Activated T-cell treated with anti-CD3 and anti-CD28 coated beads, Interleukin-2, amount 50 U/mL, for 24 hours (primary cell): Measurements from ENCODE around the gene PIP5K1B.
A peak's percentile ranks its signal among the peaks of the same experiment; 100 is the strongest.

Source experiments
- DNase-seq: peaks from one replicate; pipeline ENCODE4 v3.0.0-alpha.2; 2020
- H3K27ac Mint-ChIP-seq: 2 replicates; pipeline ENCODE4 v1.8.0; 2020; ENCODE audit warnings: mild to moderate bottlenecking, mixed read lengths
- H3K27me3 Mint-ChIP-seq: 2 replicates; pipeline ENCODE4 v1.8.0; 2020; ENCODE audit warnings: mixed read lengths
- H3K36me3 Mint-ChIP-seq: 2 replicates; pipeline ENCODE4 v1.8.0; 2020; ENCODE audit warnings: low read depth, mixed read lengths
- H3K4me1 Mint-ChIP-seq: 2 replicates; pipeline ENCODE4 v1.8.0; 2020; ENCODE audit warnings: low read depth, mixed read lengths
- H3K4me3 Mint-ChIP-seq: 2 replicates; pipeline ENCODE4 v1.8.0; 2020; ENCODE audit warnings: mild to moderate bottlenecking, moderate library complexity, mixed read lengths
- H3K9me3 Mint-ChIP-seq: 2 replicates; pipeline ENCODE4 v1.8.0; 2020; ENCODE audit warnings: mixed read lengths

PIP5K1B gene

DNA sequence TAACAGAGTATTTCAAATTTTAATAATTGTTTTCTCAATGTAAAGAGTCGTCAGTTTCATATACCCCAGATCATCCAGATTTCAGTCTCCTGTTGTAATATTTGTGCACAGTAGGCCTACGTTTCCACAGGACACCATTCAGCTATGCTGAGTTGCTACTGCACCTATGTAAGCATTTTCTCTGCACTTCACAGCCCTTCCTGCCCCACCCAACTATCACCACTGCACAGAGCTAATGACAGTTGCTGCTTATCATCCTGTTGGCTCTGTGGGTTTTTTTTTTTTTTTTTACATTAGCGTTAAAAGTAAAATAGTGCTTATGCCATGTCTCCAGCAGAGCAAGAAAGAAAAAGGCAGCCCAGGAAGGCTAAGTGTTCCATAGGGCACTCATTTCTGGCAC, 314.8 kb downstream of the PIP5K1B start:
- Mint-ChIP-seq H3K4me1 (peaks cover 23% of the 10 kb centered on the region), H3K4me3 (no peak overlapping the region)

DNA sequence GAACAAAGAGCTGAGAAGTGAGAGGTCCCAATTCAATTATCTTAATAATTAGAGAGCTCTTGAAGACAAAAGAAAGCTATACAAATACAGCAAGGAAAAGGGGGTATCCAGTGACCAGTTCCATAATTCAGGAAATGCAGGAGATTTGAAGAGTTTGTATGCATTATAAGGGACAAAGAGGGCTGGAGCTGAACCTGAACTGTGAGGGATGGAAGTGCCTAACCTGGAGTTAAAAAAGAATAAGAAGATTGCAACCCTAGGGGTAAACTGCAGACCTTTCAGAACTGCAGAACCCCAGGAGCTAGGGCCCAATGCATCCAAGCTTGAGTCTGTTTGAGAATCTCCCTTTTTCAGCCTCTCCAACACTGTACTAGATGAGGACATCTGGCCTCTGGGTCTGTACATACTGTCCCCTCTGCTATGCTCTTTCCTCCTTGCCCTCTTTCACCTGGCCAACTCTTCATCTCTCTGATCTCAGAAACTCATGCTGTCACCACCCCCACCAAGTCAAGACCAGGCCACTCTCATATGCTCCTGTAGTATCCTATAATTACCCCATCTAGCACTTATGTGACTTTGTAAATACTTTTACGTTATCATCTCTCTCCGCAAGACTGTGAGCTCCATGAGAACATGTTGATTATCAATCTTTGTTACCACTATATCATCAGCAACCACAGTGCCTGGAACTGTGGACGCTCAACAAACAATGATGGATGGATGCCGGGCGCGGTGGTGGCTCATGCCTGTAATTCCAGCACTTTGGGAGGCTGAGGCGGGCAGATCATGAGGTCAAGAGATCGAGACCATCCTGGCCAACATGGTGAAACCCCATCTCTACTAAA, 315.5 kb downstream of the PIP5K1B start:
- no peak for DNase-seq
- Mint-ChIP-seq H3K9me3 (no peaks in the 10 kb centered on the region), H3K4me3 (no peak overlapping the region), H3K27ac (no peak overlapping the region), H3K36me3 (no peaks in the 10 kb centered on the region), H3K4me1 (peaks cover 23% of the 10 kb centered on the region), H3K27me3 (no peaks in the 10 kb centered on the region)

More for the DNA sequence above, 314.8 kb downstream of the PIP5K1B start:
- H3K27ac Mint-ChIP-seq, result no peak overlapping the region
- no peaks in the 10 kb centered on the region for H3K9me3 Mint-ChIP-seq
- no peak for DNase-seq
- no peaks in the 10 kb centered on the region for H3K27me3 Mint-ChIP-seq
- H3K36me3 Mint-ChIP-seq, result no peaks in the 10 kb centered on the region

DNA sequence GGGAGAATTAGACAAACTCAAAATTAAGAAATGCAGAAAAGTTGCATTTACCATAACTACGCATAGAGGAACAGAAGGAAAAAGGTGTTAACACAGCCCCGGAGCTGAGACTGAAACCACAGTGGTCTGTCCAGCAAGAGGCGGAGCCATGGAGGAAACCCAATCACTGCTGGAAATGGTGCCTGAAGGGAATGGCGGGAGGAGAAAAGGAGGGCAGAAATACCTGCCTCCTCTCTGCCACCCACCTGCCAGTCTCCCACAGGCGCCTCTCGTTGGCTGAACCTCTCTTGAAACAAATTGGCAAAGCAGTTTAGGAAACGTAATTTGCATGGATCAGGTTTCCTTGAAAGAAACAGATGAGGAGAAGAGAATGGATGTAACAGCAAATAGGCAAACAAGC, 318.6 kb downstream of the PIP5K1B start:
- Mint-ChIP-seq H3K4me3 (no peak overlapping the region), H3K4me1 (peaks cover 34% of the 10 kb centered on the region), H3K27me3 (no peaks in the 10 kb centered on the region), H3K27ac (no peak overlapping the region), H3K9me3 (no peaks in the 10 kb centered on the region), H3K36me3 (no peaks in the 10 kb centered on the region)
- DNase-seq, result no peak

DNA sequence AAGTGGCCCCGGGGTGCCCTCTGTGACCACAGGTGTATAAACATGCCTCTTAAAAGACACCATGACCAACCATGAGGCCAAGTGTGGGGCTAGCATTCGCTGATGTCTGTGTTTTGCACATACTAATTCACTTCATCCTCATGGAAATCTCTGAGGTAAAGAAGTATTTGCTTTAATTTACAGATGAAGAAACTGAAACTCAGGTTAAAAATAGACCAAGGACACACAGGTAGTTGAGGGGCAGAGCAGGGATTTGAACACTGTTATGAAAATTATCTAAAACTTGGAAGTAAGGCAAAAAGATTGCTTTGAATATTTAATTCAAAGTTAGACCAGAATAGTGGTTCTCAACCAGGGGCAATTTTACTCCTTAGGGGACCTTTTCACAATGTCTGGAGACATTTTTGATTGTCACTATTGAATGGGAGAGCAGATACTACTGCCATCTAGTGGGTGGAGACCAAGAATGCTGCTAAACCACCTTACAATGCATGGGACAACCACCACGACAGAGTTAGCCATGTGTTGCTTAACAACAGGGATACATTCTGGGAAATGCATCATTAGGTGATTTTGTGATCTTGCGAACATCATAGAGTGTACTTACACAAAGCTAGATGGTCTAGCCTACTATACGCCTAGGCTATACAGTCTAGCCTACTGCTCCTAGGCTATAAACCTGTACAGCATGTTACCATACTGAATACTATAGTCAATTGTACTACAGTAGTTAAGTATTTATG, 322.5 kb downstream of the PIP5K1B start:
- Mint-ChIP-seq H3K4me1 (peaks cover 41% of the 10 kb centered on the region), H3K9me3 (peaks cover 5% of the 10 kb centered on the region), H3K27me3 (no peaks in the 10 kb centered on the region), H3K4me3 (no peak overlapping the region), H3K36me3 (no peaks in the 10 kb centered on the region), H3K27ac (no peak overlapping the region)
- DNase-seq, result no peak

DNA sequence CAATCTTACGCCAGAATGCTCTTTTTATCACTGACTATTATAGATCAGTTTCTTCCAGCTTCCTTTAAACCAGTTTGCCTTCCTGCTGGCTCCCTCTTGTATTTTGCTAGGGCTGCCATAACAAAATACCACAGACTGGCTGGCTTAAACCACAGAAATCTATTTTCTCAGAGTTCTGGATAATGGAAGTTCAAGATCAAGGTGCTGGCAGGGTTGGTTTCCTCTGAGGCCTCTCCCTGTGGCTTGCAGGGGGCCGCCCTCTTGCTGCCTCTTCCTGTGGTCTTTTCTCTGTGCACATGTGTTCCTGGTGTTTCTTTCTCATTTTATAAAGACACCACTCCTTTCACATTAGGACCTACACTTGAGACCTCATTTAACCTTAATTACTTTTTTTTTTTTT, 323.7 kb downstream of the PIP5K1B start:
- DNase-seq, result no peak
- no peaks in the 10 kb centered on the region for H3K36me3 Mint-ChIP-seq
- H3K27ac Mint-ChIP-seq, result peak overlapping the region; percentile 54
- peaks cover 41% of the 10 kb centered on the region for H3K4me1 Mint-ChIP-seq
- H3K27me3 Mint-ChIP-seq, result no peaks in the 10 kb centered on the region
- H3K9me3 Mint-ChIP-seq, result peaks cover 5% of the 10 kb centered on the region
- H3K4me3 Mint-ChIP-seq, result no peak overlapping the region

DNA sequence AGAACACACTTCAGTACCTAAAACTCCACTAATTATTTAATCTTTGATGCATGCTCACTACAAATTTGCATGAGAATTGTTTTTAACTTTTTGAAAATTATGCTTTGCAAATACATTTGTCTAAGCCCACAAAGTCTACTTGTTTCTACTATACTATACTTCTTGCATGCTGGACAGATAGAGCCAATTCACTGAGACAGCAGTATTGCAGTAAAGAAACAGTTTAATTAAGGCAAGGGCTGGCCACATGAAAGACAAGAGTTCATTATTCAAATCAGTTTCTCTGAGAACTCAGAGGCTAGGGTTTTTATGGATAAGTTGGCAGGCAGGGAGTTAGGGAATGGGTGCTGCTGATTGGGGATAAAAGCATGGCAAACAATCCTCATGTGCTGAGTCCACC, 324.5 kb downstream of the PIP5K1B start:
- Mint-ChIP-seq H3K4me3 (no peak overlapping the region), H3K27me3 (no peaks in the 10 kb centered on the region), H3K4me1 (peaks cover 41% of the 10 kb centered on the region), H3K9me3 (peaks cover 5% of the 10 kb centered on the region), H3K27ac (no peak overlapping the region), H3K36me3 (no peaks in the 10 kb centered on the region)
- no peak for DNase-seq

DNA sequence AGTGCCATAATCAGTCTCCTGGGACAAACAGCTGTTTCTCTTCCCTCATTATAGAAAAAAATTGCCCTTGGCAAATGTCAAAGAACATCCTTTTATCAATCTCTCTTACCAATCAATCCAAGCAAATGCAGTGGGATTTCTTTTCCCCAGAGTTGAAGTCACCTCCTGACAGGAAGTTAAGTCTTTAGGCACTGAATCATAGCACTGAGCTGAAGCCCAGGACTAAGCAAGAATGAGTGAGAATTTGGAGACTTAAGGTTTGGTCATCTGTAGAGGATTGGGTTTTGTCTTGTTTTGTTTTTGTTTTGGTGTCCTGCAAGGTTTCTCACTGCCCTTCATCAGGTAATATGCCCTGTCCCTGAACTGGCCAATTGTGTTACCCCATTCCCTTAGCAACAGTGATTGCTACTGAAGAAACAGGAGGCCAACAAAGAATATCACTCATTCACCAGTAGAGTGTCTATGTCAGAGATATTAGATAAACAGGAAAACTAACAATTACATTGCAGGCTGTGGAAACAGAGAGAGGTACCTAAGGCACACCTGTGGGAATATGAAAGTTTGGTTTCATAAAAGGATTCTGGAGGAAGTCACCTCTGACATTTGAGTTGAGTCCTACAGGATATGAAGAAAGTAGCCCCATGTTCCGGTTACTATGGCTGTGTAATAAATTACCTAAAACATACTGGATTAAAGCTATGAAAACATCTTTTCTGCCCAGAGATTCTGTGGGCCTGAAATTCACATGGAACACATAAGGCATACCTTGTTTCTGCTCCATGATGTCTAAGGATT, 326.0 kb downstream of the PIP5K1B start:
- DNase-seq, result no peak
- H3K27me3 Mint-ChIP-seq, result no peaks in the 10 kb centered on the region
- H3K27ac Mint-ChIP-seq, result no peak overlapping the region
- H3K36me3 Mint-ChIP-seq, result peaks cover 2% of the 10 kb centered on the region
- H3K9me3 Mint-ChIP-seq, result peaks cover 5% of the 10 kb centered on the region
- H3K4me1 Mint-ChIP-seq, result peaks cover 45% of the 10 kb centered on the region
- H3K4me3 Mint-ChIP-seq, result no peak overlapping the region

DNA sequence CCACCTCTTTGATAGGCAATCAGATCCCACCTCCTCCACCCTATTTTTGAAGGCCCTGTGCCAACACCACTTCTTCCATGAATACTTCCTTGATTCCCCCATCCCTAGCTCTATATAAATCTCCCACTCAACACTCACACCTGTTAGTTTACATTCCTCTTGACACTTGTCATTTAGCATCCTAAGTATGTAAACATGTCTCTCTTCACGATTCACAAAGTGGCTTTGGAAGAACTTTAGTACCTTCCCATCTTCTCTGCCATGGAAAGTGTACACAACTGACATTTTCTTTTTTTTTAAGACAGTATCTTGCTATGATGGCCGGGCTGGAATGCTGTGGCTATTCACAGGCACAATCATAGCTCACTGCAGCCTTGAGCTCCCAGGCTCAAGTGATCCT, 329.0 kb downstream of the PIP5K1B start:
- Mint-ChIP-seq H3K4me1 (peaks cover 42% of the 10 kb centered on the region), H3K4me3 (no peak overlapping the region), H3K27me3 (no peaks in the 10 kb centered on the region), H3K27ac (no peak overlapping the region), H3K36me3 (peaks cover 16% of the 10 kb centered on the region), H3K9me3 (peaks cover 5% of the 10 kb centered on the region)
- DNase-seq, result no peak

DNA sequence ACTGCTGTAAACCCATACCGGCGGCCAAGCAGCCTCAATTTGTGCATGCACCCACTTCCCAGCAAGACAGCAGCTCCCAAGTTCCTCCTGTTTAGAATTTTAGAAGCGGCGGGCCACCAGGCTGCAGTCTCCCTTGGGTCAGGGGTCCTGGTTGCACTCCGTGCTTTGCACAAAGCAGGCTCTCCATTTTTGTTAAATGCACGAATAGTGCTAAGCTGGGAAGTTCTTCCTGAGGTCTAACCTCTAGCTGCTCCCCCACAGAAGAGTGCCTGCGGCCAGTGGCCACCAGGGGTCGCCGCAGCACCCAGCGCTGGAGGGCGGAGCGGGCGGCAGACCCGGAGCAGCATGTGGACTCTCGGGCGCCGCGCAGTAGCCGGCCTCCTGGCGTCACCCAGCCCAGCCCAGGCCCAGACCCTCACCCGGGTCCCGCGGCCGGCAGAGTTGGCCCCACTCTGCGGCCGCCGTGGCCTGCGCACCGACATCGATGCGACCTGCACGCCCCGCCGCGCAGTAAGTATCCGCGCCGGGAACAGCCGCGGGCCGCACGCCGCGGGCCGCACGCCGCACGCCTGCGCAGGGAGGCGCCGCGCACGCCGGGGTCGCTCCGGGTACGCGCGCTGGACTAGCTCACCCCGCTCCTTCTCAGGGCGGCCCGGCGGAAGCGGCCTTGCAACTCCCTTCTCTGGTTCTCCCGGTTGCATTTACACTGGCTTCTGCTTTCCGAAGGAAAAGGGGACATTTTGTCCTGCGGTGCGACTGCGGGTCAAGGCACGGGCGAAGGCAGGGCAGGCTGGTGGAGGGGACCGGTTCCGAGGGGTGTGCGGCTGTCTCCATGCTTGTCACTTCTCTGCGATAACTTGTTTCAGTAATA, 330.6 kb downstream of the PIP5K1B start, which contains the start of gene FXN:
Gene FXN (plus strand): TSS at position 315 of the 871 bp plus-strand sequence. CDS start 31 bp downstream, at position 346.
- no peaks in the 10 kb centered on the region for H3K27me3 Mint-ChIP-seq
- H3K4me1 Mint-ChIP-seq, result peaks cover 29% of the 10 kb centered on the region
- peak within 1 kb of the TSS; percentile 95 for H3K27ac Mint-ChIP-seq
- DNase-seq, result peak; percentile 93
- H3K36me3 Mint-ChIP-seq, result peaks cover 27% of the 10 kb centered on the region
- H3K4me3 Mint-ChIP-seq, result peak within 1 kb of the TSS; percentile 96
- H3K9me3 Mint-ChIP-seq, result no peaks in the 10 kb centered on the region

DNA sequence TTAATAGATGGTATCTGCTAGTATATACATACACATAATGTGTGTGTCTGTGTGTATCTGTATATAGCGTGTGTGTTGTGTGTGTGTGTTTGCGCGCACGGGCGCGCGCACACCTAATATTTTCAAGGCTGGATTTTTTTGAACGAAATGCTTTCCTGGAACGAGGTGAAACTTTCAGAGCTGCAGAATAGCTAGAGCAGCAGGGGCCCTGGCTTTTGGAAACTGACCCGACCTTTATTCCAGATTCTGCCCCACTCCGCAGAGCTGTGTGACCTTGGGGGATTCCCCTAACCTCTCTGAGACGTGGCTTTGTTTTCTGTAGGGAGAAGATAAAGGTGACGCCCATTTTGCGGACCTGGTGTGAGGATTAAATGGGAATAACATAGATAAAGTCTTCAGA, 331.3 kb downstream of the PIP5K1B start:
- Mint-ChIP-seq H3K4me1 (peaks cover 26% of the 10 kb centered on the region), H3K36me3 (peaks cover 27% of the 10 kb centered on the region), H3K4me3 (peak overlapping the region; percentile 96), H3K9me3 (no peaks in the 10 kb centered on the region), H3K27ac (peak overlapping the region; percentile 95), H3K27me3 (no peaks in the 10 kb centered on the region)
- DNase-seq, result no peak

DNA sequence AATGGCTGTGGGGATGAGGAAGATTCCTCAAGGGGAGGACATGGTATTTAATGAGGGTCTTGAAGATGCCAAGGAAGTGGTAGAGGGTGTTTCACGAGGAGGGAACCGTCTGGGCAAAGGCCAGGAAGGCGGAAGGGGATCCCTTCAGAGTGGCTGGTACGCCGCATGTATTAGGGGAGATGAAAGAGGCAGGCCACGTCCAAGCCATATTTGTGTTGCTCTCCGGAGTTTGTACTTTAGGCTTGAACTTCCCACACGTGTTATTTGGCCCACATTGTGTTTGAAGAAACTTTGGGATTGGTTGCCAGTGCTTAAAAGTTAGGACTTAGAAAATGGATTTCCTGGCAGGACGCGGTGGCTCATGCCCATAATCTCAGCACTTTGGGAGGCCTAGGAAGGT, 331.8 kb downstream of the PIP5K1B start:
- Mint-ChIP-seq H3K27ac (peak overlapping the region; percentile 95), H3K4me3 (peak overlapping the region; percentile 96)
- no peak for DNase-seq

DNA sequence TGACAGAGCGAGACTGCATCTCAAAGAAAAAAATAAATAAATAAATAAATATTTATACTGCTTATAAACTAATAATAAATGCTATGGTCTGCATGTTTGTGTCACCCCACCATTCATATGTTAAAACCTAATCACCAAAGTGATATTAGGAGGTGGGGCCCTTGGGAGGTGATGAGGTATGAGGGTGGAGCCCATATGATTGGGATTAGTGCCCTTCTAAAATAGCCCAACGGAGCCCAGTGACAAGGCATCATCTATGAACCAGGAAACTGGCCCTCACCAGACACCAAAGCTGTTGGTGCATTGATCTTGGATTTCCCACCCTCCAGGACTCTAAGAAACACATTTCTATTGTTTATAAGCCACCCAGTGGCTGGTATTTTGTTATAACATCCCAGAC, 335.6 kb downstream of the PIP5K1B start:
- Mint-ChIP-seq H3K4me1 (peaks cover 41% of the 10 kb centered on the region), H3K27me3 (no peaks in the 10 kb centered on the region), H3K27ac (no peak overlapping the region), H3K4me3 (no peak overlapping the region), H3K36me3 (peaks cover 52% of the 10 kb centered on the region), H3K9me3 (no peaks in the 10 kb centered on the region)
- no peak for DNase-seq

More for the DNA sequence above, 331.8 kb downstream of the PIP5K1B start:
- Mint-ChIP-seq H3K27me3 (no peaks in the 10 kb centered on the region), H3K36me3 (peaks cover 27% of the 10 kb centered on the region), H3K4me1 (peaks cover 22% of the 10 kb centered on the region), H3K9me3 (no peaks in the 10 kb centered on the region)

DNA sequence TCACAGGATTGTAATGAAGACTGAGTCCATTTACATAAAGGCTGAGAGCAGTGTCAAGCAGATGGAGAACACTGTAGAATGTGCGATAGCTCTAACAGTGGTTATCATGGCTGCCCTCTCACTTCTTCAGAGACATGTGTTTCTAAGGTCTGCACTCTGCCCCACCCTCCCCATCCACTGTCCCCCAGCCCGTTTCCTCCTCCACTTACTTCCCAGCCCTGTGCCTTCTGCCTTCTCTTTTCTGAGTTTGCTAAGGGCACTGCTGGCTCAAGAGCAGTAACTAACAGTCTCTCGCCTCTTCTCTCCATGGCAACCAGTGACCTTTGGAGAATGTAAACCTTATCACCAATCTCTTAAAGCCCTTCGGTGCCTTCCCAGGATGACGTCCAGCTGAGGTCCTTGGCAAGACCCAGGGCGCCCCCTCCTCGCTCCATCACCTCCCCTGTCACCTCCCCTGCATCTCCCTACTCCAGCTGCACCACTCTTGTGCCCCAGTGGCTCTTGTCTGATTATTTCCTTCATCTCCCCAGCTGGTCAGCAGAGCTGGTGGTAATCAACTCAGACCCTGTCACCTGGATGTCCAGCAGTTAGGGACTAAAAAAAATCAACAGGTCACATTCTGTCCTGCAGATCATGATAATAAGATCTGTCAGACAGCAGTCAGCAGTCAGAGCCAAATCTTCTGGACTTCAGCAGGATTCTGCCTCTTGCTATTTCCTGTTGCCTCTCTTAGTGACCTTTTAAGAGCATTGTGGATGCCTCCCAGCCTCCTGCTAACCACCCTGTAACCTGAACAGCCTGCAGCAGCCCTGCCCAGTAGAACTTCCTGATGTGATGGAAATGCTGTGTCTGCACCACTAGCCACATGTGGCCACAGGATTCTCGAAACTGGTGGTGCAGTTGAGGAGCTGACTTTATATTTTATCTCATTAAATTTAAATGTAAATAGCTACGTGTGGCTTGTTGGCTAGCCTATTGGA, 339.5 kb downstream of the PIP5K1B start:
- no peaks in the 10 kb centered on the region for H3K27me3 Mint-ChIP-seq
- H3K4me1 Mint-ChIP-seq, result peaks cover 25% of the 10 kb centered on the region
- H3K9me3 Mint-ChIP-seq, result no peaks in the 10 kb centered on the region
- peaks cover 67% of the 10 kb centered on the region for H3K36me3 Mint-ChIP-seq
- no peak overlapping the region for H3K4me3 Mint-ChIP-seq
- peak overlapping the region; percentile 76 for H3K27ac Mint-ChIP-seq
- no peak for DNase-seq
